AG09319 (cell line): ENCODE data around the gene PAXIP1.
A peak's percentile ranks its signal among the peaks of the same experiment; 100 is the strongest.

Experiments
- DNase-seq: peaks from one replicate; pipeline ENCODE4 v3.0.0-alpha.2; 2010; ENCODE audit warnings: low read depth; ENCODE audit errors: extremely low read depth
- CTCF ChIP-seq: IDR thresholded peaks from 2 replicates; pipeline ENCODE4 v1.5.1; 2011; ENCODE audit warnings: low read depth, mild to moderate bottlenecking, inconsistent platforms, low read length, moderate library complexity

The PAXIP1 gene

GRCh38 chr7:155003376-155004214, 671 bp upstream of the PAXIP1 start:
- TF ChIP-seq CTCF: no peak
- peak; percentile 63 for DNase-seq

DNA sequence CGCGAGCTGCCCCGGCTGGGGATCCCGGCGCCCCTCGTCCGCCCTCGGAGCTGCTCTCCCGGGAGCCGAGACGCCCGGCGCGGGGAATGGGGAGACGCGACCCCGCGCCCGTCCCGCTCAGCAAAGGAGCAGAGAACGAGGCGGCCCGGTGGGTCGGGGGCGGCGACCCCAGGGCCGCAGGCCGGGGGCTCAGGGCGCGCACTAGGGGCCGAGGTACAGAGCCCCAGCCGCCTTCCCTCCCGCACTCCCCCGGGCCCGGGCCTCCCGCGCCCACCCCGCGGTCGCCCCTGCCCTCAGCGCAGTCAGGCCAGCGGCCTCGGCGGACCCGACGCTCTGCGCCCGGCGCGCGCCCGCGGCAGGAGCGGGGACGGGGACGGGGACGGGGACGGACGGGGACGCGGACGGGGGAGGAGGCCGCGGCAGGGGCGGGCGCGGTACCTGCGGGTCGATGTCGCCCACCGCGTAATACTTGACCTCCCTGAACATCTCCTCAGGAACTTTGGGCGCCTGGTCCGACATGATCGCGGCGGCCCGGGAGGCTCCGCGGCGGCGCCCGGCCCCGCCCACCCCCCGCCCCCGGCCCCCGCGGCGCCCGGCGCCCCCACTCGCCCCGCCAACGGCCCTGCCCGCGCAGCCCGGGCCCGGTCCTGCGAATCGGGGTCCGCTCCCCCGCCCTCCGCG, 373 bp downstream of the PAXIP1 start:
- TF ChIP-seq CTCF: no peak
- DNase-seq: no peak

DNA sequence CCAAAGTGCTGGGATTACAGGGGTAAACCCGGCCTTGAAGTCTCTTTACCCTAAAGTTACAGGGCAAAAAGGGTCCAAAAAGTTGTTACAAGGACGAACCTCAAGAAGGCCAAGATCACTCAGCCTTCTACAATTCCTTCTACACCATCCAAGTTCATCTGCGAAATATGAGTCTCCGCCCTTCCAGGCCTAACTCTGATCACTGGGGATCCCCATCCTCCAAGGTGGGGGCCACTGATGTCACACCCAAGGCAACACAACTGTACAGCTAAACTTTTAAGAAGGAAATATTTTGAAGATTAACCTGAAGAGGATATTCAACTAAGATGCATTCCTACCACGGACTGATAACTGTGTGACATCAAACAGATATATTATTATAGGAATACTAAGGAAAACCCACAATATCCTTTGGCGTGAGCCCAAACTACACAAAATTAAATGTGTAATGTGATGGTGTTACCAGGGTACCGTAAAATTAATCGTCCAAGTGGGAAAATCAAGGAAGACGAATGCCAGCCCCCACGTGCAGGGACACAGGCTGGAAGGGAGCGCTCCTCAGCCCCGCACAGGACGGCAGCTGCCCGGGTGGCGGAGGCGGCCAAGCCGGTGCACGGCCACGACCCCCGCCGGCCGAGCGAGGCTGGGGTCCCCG, 1.0 kb downstream of the PAXIP1 start:
- no peak for DNase-seq
- TF ChIP-seq CTCF: no peak

DNA sequence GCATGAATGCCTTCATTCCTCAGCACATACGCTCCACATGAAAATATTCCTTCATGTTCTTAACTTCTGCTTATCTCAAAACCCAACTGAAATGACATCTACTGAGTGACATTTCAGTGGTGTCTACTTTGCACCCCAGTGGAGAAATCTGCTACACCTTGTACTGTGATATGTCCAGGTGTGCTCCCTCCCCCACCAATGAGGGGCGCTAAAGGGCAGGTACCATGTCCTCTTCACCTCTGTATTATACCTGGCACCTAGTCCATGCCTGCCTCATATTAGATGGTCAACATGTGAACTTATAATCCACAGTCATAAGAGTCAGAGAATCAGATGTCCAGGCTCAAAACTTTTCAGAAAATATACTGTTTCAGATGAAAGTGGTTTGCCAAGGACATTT, 2.1 kb downstream of the PAXIP1 start:
- no peak for DNase-seq
- no peak for TF ChIP-seq CTCF

DNA sequence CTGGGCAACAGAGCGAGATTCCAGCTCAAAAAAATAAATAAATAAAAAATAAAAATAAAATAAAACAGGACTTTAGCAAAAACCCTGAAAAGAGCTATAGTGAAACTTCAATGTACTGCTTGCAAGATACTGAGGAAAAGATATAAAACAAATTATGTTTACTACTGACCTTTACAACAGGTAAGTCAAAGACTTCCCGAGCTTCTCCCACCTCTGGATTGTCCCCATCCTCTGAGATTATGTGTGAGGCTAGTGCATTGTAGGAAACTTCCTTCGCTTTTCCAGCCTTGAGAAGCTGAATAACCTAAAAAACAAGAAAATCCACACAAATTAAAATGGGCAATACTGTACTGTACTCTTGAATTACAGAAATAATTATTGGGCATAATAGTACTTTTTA, 4.4 kb downstream of the PAXIP1 start:
- no peak for DNase-seq

GRCh38 chr7:154997840-154998370, 5.0 kb downstream of the PAXIP1 start:
- TF ChIP-seq CTCF: no peak
- DNase-seq: no peak

More for the DNA sequence above, 4.4 kb downstream of the PAXIP1 start:
- TF ChIP-seq CTCF: no peak
